DOHH2 (cell line): ENCODE results near the gene AGAP2.
"Not testable (repeated sequence)": the region's sequence is repeated elsewhere in the genome, so short reads cannot be mapped to it uniquely, and the experiment has no call there.

ENCODE experiments used
- H3F3A ChIP-seq: fragments of 200-600 bp; sonication (generic), shearing (Covaris generic); 2 replicates; pipeline ENCODE4 v1.6.0; 2016; ENCODE audit warnings: antibody characterized with exemption, mild to moderate bottlenecking; ENCODE audit not compliant: control insufficient read depth, insufficient read depth
- H3K27ac ChIP-seq: fragments of 200-600 bp; sonication (generic); 2 replicates; pipeline ENCODE4 v1.5.1; 2014; ENCODE audit warnings: low read depth, mild to moderate bottlenecking, low read length, moderate library complexity
- H3K27me3 ChIP-seq: fragments of 200-600 bp; sonication (generic); 2 replicates; pipeline ENCODE4 v1.6.1; 2014; ENCODE audit warnings: mild to moderate bottlenecking, low read length, mixed read lengths; ENCODE audit not compliant: control insufficient read depth
- H3K36me3 ChIP-seq: fragments of 200-600 bp; sonication (generic); 2 replicates; pipeline ENCODE4 v1.6.1; 2014; ENCODE audit warnings: mild to moderate bottlenecking, low read length, moderate library complexity, mixed read lengths; ENCODE audit not compliant: control insufficient read depth
- H3K4me1 ChIP-seq: fragments of 200-600 bp; sonication (generic); 2 replicates; pipeline ENCODE4 v1.6.1; 2014; ENCODE audit warnings: mild to moderate bottlenecking, low read length, mixed read lengths; ENCODE audit not compliant: control insufficient read depth
- H3K4me2 ChIP-seq: fragments of 200-600 bp; sonication (generic); 2 replicates; pipeline ENCODE4 v1.6.0; 2014; ENCODE audit warnings: mild to moderate bottlenecking, low read length, moderate library complexity
- H3K4me3 ChIP-seq: fragments of 200-600 bp; sonication (generic); 2 replicates; pipeline ENCODE4 v1.5.1; 2014; ENCODE audit warnings: mild to moderate bottlenecking, low read length, mixed read lengths
- H3K79me2 ChIP-seq: fragments of 200-600 bp; sonication (generic); 2 replicates; pipeline ENCODE4 v1.6.1; 2014; ENCODE audit warnings: mild to moderate bottlenecking, low read length, mixed read lengths; ENCODE audit not compliant: control insufficient read depth
- H3K9me2 ChIP-seq: fragments of 200-600 bp; sonication (generic); replicated peaks from 2 replicates; pipeline ENCODE4 v1.6.1; 2014; ENCODE audit warnings: mild to moderate bottlenecking, low read length, mixed read lengths; ENCODE audit not compliant: control insufficient read depth
- H3K9me3 ChIP-seq: fragments of 200-600 bp; sonication (generic); 2 replicates; pipeline ENCODE4 v1.6.1; 2014; ENCODE audit warnings: antibody characterized with exemption, low read length, mixed read lengths; ENCODE audit not compliant: control insufficient read depth, insufficient read depth
- H4K20me1 ChIP-seq: fragments of 200-600 bp; sonication (generic); 2 replicates; pipeline ENCODE4 v1.6.0; 2014; ENCODE audit warnings: low read depth, mild to moderate bottlenecking, antibody characterized with exemption, low read length, moderate library complexity; ENCODE audit not compliant: control insufficient read depth, insufficient read depth
- CTCF ChIP-seq: fragments of 200-600 bp; sonication (generic); IDR thresholded peaks from one replicate; pipeline ENCODE4 v1.5.1; 2014; ENCODE audit warnings: antibody characterized with exemption, mild to moderate bottlenecking, low read depth, low read length; ENCODE audit not compliant: poor library complexity, severe bottlenecking
- EZH2phosphoT487 ChIP-seq: fragments of 200-600 bp; sonication (generic); IDR thresholded peaks from 2 replicates; pipeline ENCODE4 v1.6.1; 2017; ENCODE audit warnings: borderline replicate concordance, mild to moderate bottlenecking, antibody characterized with exemption, low read length, moderate library complexity, mixed read lengths

The AGAP2 gene

GRCh38 chr12:57715786-57716185, 22.8 kb downstream of the AGAP2 start:
- TF ChIP-seq CTCF: no peak
- no peak for TF ChIP-seq EZH2phosphoT487
- no peaks in the 10 kb centered on the region for H3F3A ChIP-seq
- no peak overlapping the region for H3K27ac ChIP-seq
- no peaks in the 10 kb centered on the region for H3K79me2 ChIP-seq
- H4K20me1 ChIP-seq: no peaks in the 10 kb centered on the region
- H3K4me3 ChIP-seq: no peak overlapping the region
- no peaks in the 10 kb centered on the region for H3K27me3 ChIP-seq
- no peaks in the 10 kb centered on the region for H3K9me3 ChIP-seq
- peaks cover 5% of the 10 kb centered on the region for H3K4me1 ChIP-seq
- no peak overlapping the region for H3K4me2 ChIP-seq
- peaks cover 55% of the 10 kb centered on the region for H3K36me3 ChIP-seq
- H3K9me2 ChIP-seq: no peaks in the 10 kb centered on the region

DNA sequence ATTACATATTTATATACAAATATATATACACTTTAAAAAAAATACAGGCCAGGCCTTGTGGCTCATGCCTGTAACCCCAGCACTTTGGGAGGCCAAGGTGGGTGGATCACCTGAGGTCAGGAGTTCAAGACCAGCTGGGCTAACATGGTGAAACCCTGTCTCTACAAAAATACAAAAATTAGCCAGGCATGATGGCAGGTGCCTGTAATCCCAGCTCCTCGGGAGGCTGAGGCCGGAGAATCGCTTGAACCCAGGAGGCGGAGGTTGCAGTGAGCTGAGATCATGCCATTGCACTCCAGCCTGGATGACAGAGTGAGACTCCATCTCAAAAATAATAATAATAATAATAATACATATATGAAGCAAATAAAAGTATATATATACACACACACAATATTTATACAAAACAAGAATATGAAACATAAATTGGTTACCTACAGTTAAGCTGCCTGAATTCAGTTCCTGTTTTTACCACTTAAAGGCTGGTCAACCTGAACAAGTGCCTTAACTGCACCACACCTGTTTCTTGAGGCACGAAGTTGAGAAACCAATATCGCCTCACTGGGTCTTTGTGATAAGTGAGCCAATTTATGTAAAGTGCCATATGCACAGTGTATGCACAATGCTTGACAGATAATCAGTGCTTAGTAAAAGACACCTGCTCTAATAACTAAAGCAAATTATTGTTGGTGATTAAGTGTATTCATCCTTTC, 23.4 kb downstream of the AGAP2 start:
- not testable (repeated sequence) for H3K27me3 ChIP-seq, H3F3A ChIP-seq, H3K79me2 ChIP-seq, H4K20me1 ChIP-seq, H3K27ac ChIP-seq, H3K4me2 ChIP-seq, H3K9me2 ChIP-seq, H3K4me3 ChIP-seq, H3K4me1 ChIP-seq, H3K9me3 ChIP-seq
- H3K36me3 ChIP-seq: peaks cover 49% of the 10 kb centered on the region

- no peaks in the 10 kb centered on the region for H3K9me2 ChIP-seq
- TF ChIP-seq CTCF: no peak
- no peak for TF ChIP-seq EZH2phosphoT487
- H3K36me3 ChIP-seq: peaks cover 31% of the 10 kb centered on the region
- no peaks in the 10 kb centered on the region for H3K9me3 ChIP-seq
- H3K4me1 ChIP-seq: peaks cover 5% of the 10 kb centered on the region
- H3K4me2 ChIP-seq: no peak overlapping the region
- H3K27me3 ChIP-seq: no peaks in the 10 kb centered on the region
- 0 out of 2 replicates have a peak, but pooled peaks cover under 1% of the 10 kb centered on the region for H3F3A ChIP-seq
- no peaks in the 10 kb centered on the region for H3K79me2 ChIP-seq
- H3K4me3 ChIP-seq: no peak overlapping the region
- no peak overlapping the region for H3K27ac ChIP-seq
- no peaks in the 10 kb centered on the region for H4K20me1 ChIP-seq
Observed at GRCh38 chr12:57713209-57713608, 25.3 kb downstream of the AGAP2 start.

- peaks cover 26% of the 10 kb centered on the region for H3K36me3 ChIP-seq
- H3K4me3 ChIP-seq: no peak overlapping the region
- no peaks in the 10 kb centered on the region for H3K27me3 ChIP-seq
- H3K9me2 ChIP-seq: no peaks in the 10 kb centered on the region
- H3K9me3 ChIP-seq: no peaks in the 10 kb centered on the region
- H3K27ac ChIP-seq: no peak overlapping the region
- H4K20me1 ChIP-seq: no peaks in the 10 kb centered on the region
- no peak overlapping the region for H3K4me2 ChIP-seq
- peaks cover 5% of the 10 kb centered on the region for H3K4me1 ChIP-seq
- H3K79me2 ChIP-seq: no peaks in the 10 kb centered on the region
- no peak for TF ChIP-seq EZH2phosphoT487
- TF ChIP-seq CTCF: no peak
- 0 out of 2 replicates have a peak, but pooled peaks cover 2% of the 10 kb centered on the region for H3F3A ChIP-seq
Observed at GRCh38 chr12:57712701-57713100, 25.8 kb downstream of the AGAP2 start.
